ENCODE measurements around the gene TMOD2. TPM values are rescaled to one million over a fixed set of nuclear protein-coding genes. Genes with fewer than 3 reads are reported as not detected.
A peak's percentile ranks its signal among the peaks of the same experiment; 100 is the strongest.

Gene TMOD2
- total RNA-seq, 1 experiment from 2014 or later = 0.52 TPM

- BruUV-seq (replicated peaks) = no TSS peak
- Histone ChIP-seq H3K27me3 (replicated peaks; ENCODE audit: control insufficient read depth, insufficient read depth, low read length) (no peaks in the 10 kb centered on the region), H3K4me1 (peaks cover 4% of the 10 kb centered on the region), H3K36me3 (ENCODE audit: control insufficient read depth, insufficient read depth, low read length) (no peaks in the 10 kb centered on the region), H3K4me3 (ENCODE audit: low read depth, low read length) (no peak overlapping the region), H3K9me3 (no peaks in the 10 kb centered on the region)
- Mint-ChIP-seq H3K9me3 (ENCODE audit: unreplicated experiment) (no peaks in the 10 kb centered on the region), H3K4me1 (ENCODE audit: low read depth, unreplicated experiment) (peaks cover 12% of the 10 kb centered on the region), H3K36me3 (ENCODE audit: insufficient read depth, unreplicated experiment) (no peaks in the 10 kb centered on the region), H3K27ac (ENCODE audit: unreplicated experiment) (no peak overlapping the region), H3K27me3 (ENCODE audit: insufficient read depth, unreplicated experiment) (no peaks in the 10 kb centered on the region), H3K4me3 (ENCODE audit: unreplicated experiment) (no peak overlapping the region)
- CTCF ChIA-PET = no interaction called here
- POLR2A ChIA-PET = no interaction called here
- no peak for DNase-seq
- no peak for TF ChIP-seq CTCF (IDR thresholded peaks at IDR 0.05; ENCODE audit: insufficient read depth in 1 of 2, low read depth in 1 of 2, low read length in 1 of 2, severe bottlenecking in 1 of 2, unreplicated experiment in 1 of 2)
- intact Hi-C loops (cut with micrococcal nuclease; ENCODE audit: unreplicated experiment) = no loop called here
These were observed 27.2 kb upstream of the TMOD2 start for GRCh38 chr15:51724199-51724598.

GRCh38 chr15:51724673-51725072, 26.7 kb upstream of the TMOD2 start:
- POLR2A ChIA-PET = no interaction called here
- H3K27me3 ChIP-seq (replicated peaks; ENCODE audit: control insufficient read depth, insufficient read depth, low read length) = no peaks in the 10 kb centered on the region
- Mint-ChIP-seq H3K27me3 (ENCODE audit: insufficient read depth, unreplicated experiment) (no peaks in the 10 kb centered on the region), H3K36me3 (ENCODE audit: insufficient read depth, unreplicated experiment) (no peaks in the 10 kb centered on the region), H3K4me1 (ENCODE audit: low read depth, unreplicated experiment) (peaks cover 12% of the 10 kb centered on the region), H3K27ac (ENCODE audit: unreplicated experiment) (no peak overlapping the region), H3K4me3 (ENCODE audit: unreplicated experiment) (no peak overlapping the region), H3K9me3 (ENCODE audit: unreplicated experiment) (no peaks in the 10 kb centered on the region)
- H3K4me3 ChIP-seq (ENCODE audit: low read depth, low read length) = no peak overlapping the region
- H3K36me3 ChIP-seq (ENCODE audit: control insufficient read depth, insufficient read depth, low read length) = no peaks in the 10 kb centered on the region
- BruUV-seq (replicated peaks) = no TSS peak
- H3K9me3 ChIP-seq = no peaks in the 10 kb centered on the region
- no peak for TF ChIP-seq CTCF (IDR thresholded peaks at IDR 0.05; ENCODE audit: insufficient read depth in 1 of 2, low read depth in 1 of 2, low read length in 1 of 2, severe bottlenecking in 1 of 2, unreplicated experiment in 1 of 2)
- peaks cover 4% of the 10 kb centered on the region for H3K4me1 ChIP-seq
- CTCF ChIA-PET = no interaction called here
- no peak for DNase-seq
- intact Hi-C loops (cut with micrococcal nuclease; ENCODE audit: unreplicated experiment) = no loop called here

DNA sequence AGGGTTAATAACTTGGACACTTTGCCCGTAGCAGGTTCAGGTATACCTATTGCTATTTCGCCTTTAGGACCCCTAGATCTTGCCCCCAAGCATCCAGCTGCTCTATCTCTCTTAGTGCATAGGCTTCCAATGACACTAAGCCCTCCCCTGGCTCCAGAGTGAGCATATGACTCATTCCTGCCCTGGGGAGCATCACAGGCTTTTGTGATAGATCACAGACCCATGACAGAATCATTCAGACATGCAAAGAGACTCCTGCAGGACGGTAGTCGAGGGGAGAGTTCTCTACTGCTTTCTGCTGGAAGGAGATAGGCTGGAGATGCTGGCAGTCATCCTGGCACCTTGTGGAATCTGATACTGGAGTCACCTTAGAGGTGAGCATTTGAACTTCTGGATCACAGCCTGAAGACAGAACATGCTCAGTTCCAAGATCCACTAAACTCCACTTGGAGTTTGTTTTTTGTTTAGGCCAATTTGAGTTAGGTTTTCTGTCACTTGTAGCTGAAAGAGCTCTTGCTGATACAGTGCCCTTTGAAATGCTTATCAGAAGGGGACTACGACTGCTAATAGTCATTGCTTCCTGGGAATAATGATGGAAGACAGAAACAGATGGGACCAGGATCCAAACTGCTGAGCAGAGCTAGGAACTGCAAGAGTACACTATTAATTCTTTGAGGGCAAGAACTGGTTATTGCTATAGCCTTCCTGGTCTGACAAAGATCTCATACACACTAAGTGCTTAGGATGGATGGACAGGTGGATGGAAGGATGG, 24.9 kb upstream of the TMOD2 start:
- ChIA-PET CTCF (no interaction called here), POLR2A (no interaction called here)
- Histone ChIP-seq H3K4me3 (ENCODE audit: low read depth, low read length) (no peak overlapping the region), H3K9me3 (no peaks in the 10 kb centered on the region), H3K4me1 (no peaks in the 10 kb centered on the region), H3K27me3 (replicated peaks; ENCODE audit: control insufficient read depth, insufficient read depth, low read length) (no peaks in the 10 kb centered on the region), H3K36me3 (ENCODE audit: control insufficient read depth, insufficient read depth, low read length) (no peaks in the 10 kb centered on the region)
- no peak for TF ChIP-seq CTCF (IDR thresholded peaks at IDR 0.05; ENCODE audit: insufficient read depth in 1 of 2, low read depth in 1 of 2, low read length in 1 of 2, severe bottlenecking in 1 of 2, unreplicated experiment in 1 of 2)
- no peak overlapping the region for H3K27ac Mint-ChIP-seq (ENCODE audit: unreplicated experiment)
- H3K4me3 Mint-ChIP-seq (ENCODE audit: unreplicated experiment) = no peak overlapping the region
- DNase-seq = peak; percentile 19 to 42
- no peaks in the 10 kb centered on the region for H3K27me3 Mint-ChIP-seq (ENCODE audit: insufficient read depth, unreplicated experiment)
- intact Hi-C loops (cut with micrococcal nuclease; ENCODE audit: unreplicated experiment) = no loop called here
- BruUV-seq (replicated peaks) = no TSS peak
- H3K9me3 Mint-ChIP-seq (ENCODE audit: unreplicated experiment) = no peaks in the 10 kb centered on the region
- no peaks in the 10 kb centered on the region for H3K36me3 Mint-ChIP-seq (ENCODE audit: insufficient read depth, unreplicated experiment)
- H3K4me1 Mint-ChIP-seq (ENCODE audit: low read depth, unreplicated experiment) = no peaks in the 10 kb centered on the region
